Measurements from ENCODE around the gene TNFAIP8L3. TPM values are rescaled to one million over a fixed set of nuclear protein-coding genes. Genes with fewer than 3 reads are reported as not detected.
"Not testable (repeated sequence)": the region's sequence is repeated elsewhere in the genome, so short reads cannot be mapped to it uniquely, and the experiment has no call there.

Gene TNFAIP8L3
- total and polyA plus RNA-seq, 7 donors, result 0.52 to 47.3 (median 0.78) TPM

- Histone ChIP-seq H3K27me3 (ENCODE audit: insufficient read depth in 3 of 3, low read length in 2 of 3) (no peaks in the 10 kb centered on the region), H3K36me3 (ENCODE audit: insufficient read depth in 1 of 2, low read depth in 1 of 2) (no peaks in the 10 kb centered on the region), H3K4me1 (no peaks in the 10 kb centered on the region), H3K4me3 (no peak overlapping the region), H3K9me3 (no peaks in the 10 kb centered on the region), H3K27ac (no peak overlapping the region)
- intact Hi-C loops (cut with DNase I), result no loop called here
- WGBS, 3 donors, result 83 to 89% (median 83%) methylated on average over 7 of the region's 7 CpGs
- no peak for DNase-seq
- no peak for TF ChIP-seq CTCF (IDR thresholded peaks at IDR 0.05)
- no peak for ATAC-seq
Observed at GRCh38 chr15:51038162-51038973, 56.3 kb downstream of the TNFAIP8L3 start.

GRCh38 chr15:51037474-51037873, 57.2 kb downstream of the TNFAIP8L3 start:
- H3K4me3 ChIP-seq; DNase-seq; ATAC-seq; H3K4me1 ChIP-seq; H3K27ac ChIP-seq; H3K27me3 ChIP-seq (ENCODE audit: insufficient read depth in 3 of 3, low read length in 2 of 3); H3K36me3 ChIP-seq (ENCODE audit: insufficient read depth in 1 of 2, low read depth in 1 of 2); H3K9me3 ChIP-seq; intact Hi-C loops (cut with DNase I): not testable (repeated sequence)
- 91 to 97% (median 96%) methylated on average over 8 to 13 of the region's 13 CpGs for WGBS, 3 donors

GRCh38 chr15:51030649-51031316, 63.9 kb downstream of the TNFAIP8L3 start:
- DNase-seq (no peak), ATAC-seq (peak in 1 of 4 donors; percentile 42)
- peak overlapping the region; percentile 10 for H3K27ac ChIP-seq
- H3K27me3 ChIP-seq (ENCODE audit: insufficient read depth in 3 of 3, low read length in 2 of 3), result no peaks in the 10 kb centered on the region
- no peak for TF ChIP-seq CTCF (IDR thresholded peaks at IDR 0.05)
- no peaks in the 10 kb centered on the region for H3K9me3 ChIP-seq
- no peak overlapping the region for H3K4me3 ChIP-seq
- WGBS, 3 donors, result 75 to 91% (median 84%) methylated on average over 6 of the region's 6 CpGs
- intact Hi-C loops (cut with DNase I), result no loop called here
- H3K36me3 ChIP-seq (ENCODE audit: insufficient read depth in 1 of 2, low read depth in 1 of 2), result peaks cover 0 to 3% of the 10 kb centered on the region in 2 donors
- no peaks in the 10 kb centered on the region for H3K4me1 ChIP-seq

- no peak for TF ChIP-seq CTCF (IDR thresholded peaks at IDR 0.05)
- WGBS, 3 donors, result 42 to 48% (median 43%) methylated on average over 3 of the region's 3 CpGs
- intact Hi-C loops (cut with DNase I), result no loop called here
- Histone ChIP-seq H3K9me3 (no peaks in the 10 kb centered on the region), H3K4me3 (peak overlapping the region; percentile 22), H3K27me3 (ENCODE audit: insufficient read depth in 3 of 3, low read length in 2 of 3) (no peaks in the 10 kb centered on the region), H3K4me1 (peaks cover 11% of the 10 kb centered on the region), H3K27ac (peak overlapping the region; percentile 77), H3K36me3 (ENCODE audit: insufficient read depth in 1 of 2, low read depth in 1 of 2) (no peaks in the 10 kb centered on the region)
- DNase-seq (no peak), ATAC-seq (peak in 3 of 4 donors; percentile 34 to 61 (median 52))
Observed at GRCh38 chr15:51025454-51025846, 69.3 kb downstream of the TNFAIP8L3 start.

GRCh38 chr15:51024735-51025453, 69.8 kb downstream of the TNFAIP8L3 start:
- Histone ChIP-seq H3K36me3 (ENCODE audit: insufficient read depth in 1 of 2, low read depth in 1 of 2) (no peaks in the 10 kb centered on the region), H3K4me1 (peaks cover 11% of the 10 kb centered on the region), H3K4me3 (peak overlapping the region; percentile 22), H3K27ac (peak overlapping the region; percentile 77), H3K27me3 (ENCODE audit: insufficient read depth in 3 of 3, low read length in 2 of 3) (no peaks in the 10 kb centered on the region), H3K9me3 (peaks cover under 1% of the 10 kb centered on the region)
- intact Hi-C loops (cut with DNase I), result no loop called here
- 31 to 43% (median 36%) methylated on average over 4 of the region's 4 CpGs for WGBS, 3 donors
- peak; percentile 78 to 95 (median 86) for ATAC-seq
- peak in 1 of 2 donors; percentile 55 for DNase-seq
- TF ChIP-seq CTCF (IDR thresholded peaks at IDR 0.05), result no peak

All from psoas muscle (tissue), 8 donors.